Right lobe of liver (tissue), 4 donors: ENCODE measurements around the gene CCL4.

Experiments used
- CTCF ChIP-seq, 4 donors: fragments of 200-600 bp in 3 of 4; fragments of 450-650 bp in 1 of 4; IDR thresholded peaks; one replicate each; pipeline versions ENCODE4 v1.5.1 to v1.8.0; 2016 to 2022; ENCODE audit warnings: antibody characterized with exemption in 4 of 4, mild to moderate bottlenecking in 2 of 4
- POLR2A ChIP-seq: fragments of 450-650 bp; IDR thresholded peaks from one replicate; pipeline ENCODE4 v1.6.1; 2017; ENCODE audit warnings: antibody characterized with exemption, mild to moderate bottlenecking
- donor health status: DM: no; HTN: no; CAD: no.
- donor health status: DM: no; HTN: no; CAD: no.
- donor health status: DM: no; HTN: yes; CAD: no.

GRCh38 chr17:36094746-36095145 is 8.9 kb upstream of the CCL4 start:
- TF ChIP-seq CTCF (IDR thresholded peaks at IDR 0.05) (no peak), POLR2A (no peak)
